GM23338 (cell line): Measurements from ENCODE around the gene DMRT3. TPM values are rescaled to one million over a fixed set of nuclear protein-coding genes. Genes with fewer than 3 reads are reported as not detected.

Source experiments
- ATAC-seq: fragments of 200-7000 bp; cut with Tn5 transposase; 3 replicates; pipeline ENCODE4 v1.9.1; 2020
- DNase-seq: peaks from one replicate; pipeline ENCODE4 v3.0.0-alpha.2; 2015; ENCODE audit warnings: low spot score
- H2AFZ ChIP-seq: fragments of 200-600 bp; sonication (generic); 2 replicates; pipeline ENCODE4 v1.8.0; 2016; ENCODE audit warnings: antibody characterized with exemption, mild to moderate bottlenecking, moderate library complexity
- H3F3A ChIP-seq: fragments of 200-600 bp; sonication (generic); replicated peaks from 2 replicates; pipeline ENCODE4 v1.8.0; 2017; ENCODE audit warnings: antibody characterized with exemption, mixed run types, low read depth
- H3K27ac ChIP-seq: fragments of 200-600 bp; sonication (generic); 2 replicates; pipeline ENCODE4 v1.6.1; 2016; ENCODE audit warnings: low read depth
- H3K27me3 ChIP-seq: fragments of 200-600 bp; sonication (generic); 2 replicates; pipeline ENCODE4 v1.8.0; 2016; ENCODE audit warnings: mild to moderate bottlenecking, mixed run types, moderate library complexity; ENCODE audit not compliant: insufficient read depth
- H3K36me3 ChIP-seq: fragments of 200-600 bp; sonication (generic); 2 replicates; pipeline ENCODE4 v1.8.0; 2016; ENCODE audit warnings: mild to moderate bottlenecking; ENCODE audit not compliant: insufficient read depth
- H3K4me1 ChIP-seq: fragments of 200-600 bp; sonication (generic); 2 replicates; pipeline ENCODE4 v1.8.0; 2016; ENCODE audit warnings: mild to moderate bottlenecking, moderate library complexity; ENCODE audit not compliant: insufficient read depth
- H3K4me2 ChIP-seq: fragments of 200-600 bp; sonication (generic); 2 replicates; pipeline ENCODE4 v1.7.1; 2017; ENCODE audit warnings: mixed run types
- H3K4me3 ChIP-seq: fragments of 200-600 bp; sonication (generic); 2 replicates; pipeline ENCODE4 v1.6.1; 2016; ENCODE audit warnings: mixed run types
- H3K79me2 ChIP-seq: fragments of 200-600 bp; sonication (generic); replicated peaks from 2 replicates; pipeline ENCODE4 v1.8.0; 2017; ENCODE audit warnings: mild to moderate bottlenecking; ENCODE audit not compliant: insufficient read depth
- H3K9me2 ChIP-seq: fragments of 200-600 bp; sonication (generic); 2 replicates; pipeline ENCODE4 v1.8.0; 2017; ENCODE audit not compliant: insufficient read depth
- H4K20me1 ChIP-seq: fragments of 200-600 bp; sonication (generic); replicated peaks from 2 replicates; pipeline ENCODE4 v1.8.0; 2017; ENCODE audit warnings: mild to moderate bottlenecking; ENCODE audit not compliant: insufficient read depth
- H3K27ac Mint-ChIP-seq: 2 replicates; pipeline ENCODE4 v1.8.0; 2020; ENCODE audit warnings: inconsistent platforms, mild to moderate bottlenecking, moderate library complexity, mixed read lengths
- H3K27me3 Mint-ChIP-seq: 3 replicates; pipeline ENCODE4 v1.8.0; 2022; ENCODE audit warnings: low read depth, mild to moderate bottlenecking, moderate library complexity, mixed read lengths, inconsistent platforms; ENCODE audit not compliant: insufficient read depth, poor library complexity
- H3K36me3 Mint-ChIP-seq: 3 replicates; pipeline ENCODE4 v1.8.0; 2021; ENCODE audit warnings: low read depth, mild to moderate bottlenecking, inconsistent platforms, moderate library complexity, mixed read lengths
- H3K4me1 Mint-ChIP-seq: 3 replicates; pipeline ENCODE4 v1.8.0; 2020; ENCODE audit warnings: mild to moderate bottlenecking, inconsistent platforms, mixed read lengths
- H3K4me3 Mint-ChIP-seq: 3 replicates; pipeline ENCODE4 v1.8.0; 2021; ENCODE audit warnings: moderate library complexity, mild to moderate bottlenecking, inconsistent platforms, mixed read lengths
- H3K9me3 Mint-ChIP-seq: 3 replicates; pipeline ENCODE4 v1.8.0; 2020; ENCODE audit warnings: moderate library complexity, mild to moderate bottlenecking, inconsistent platforms, mixed read lengths
- CREB1 ChIP-seq: fragments of 250-450 bp; sonication (Bioruptor Pico); IDR thresholded peaks from 2 replicates; pipeline ENCODE4 v1.5.0; 2020; ENCODE audit warnings: low read depth, mild to moderate bottlenecking, moderate library complexity
- CTCF ChIP-seq, 2 experiments: fragments of 200-600 bp in 1 of 2; sonication (generic) in 1 of 2; conservative IDR thresholded peaks; 2 replicates each; pipeline versions ENCODE4 v1.5.1 to v1.6.1; 2016 to 2017; ENCODE audit warnings: antibody characterized with exemption in 2 of 2, low read depth in 2 of 2, mild to moderate bottlenecking in 2 of 2, moderate library complexity in 1 of 2
- ETS1 ChIP-seq: IDR thresholded peaks from 2 replicates; pipeline ENCODE4 v1.6.1; 2016; ENCODE audit warnings: antibody characterized with exemption
- EZH2 ChIP-seq: fragments of 200-600 bp; sonication (generic); IDR thresholded peaks from one replicate; pipeline ENCODE4 v1.8.0; 2017; ENCODE audit warnings: antibody characterized with exemption, mild to moderate bottlenecking, low read depth; ENCODE audit not compliant: unreplicated experiment
- EZH2phosphoT487 ChIP-seq: fragments of 200-600 bp; sonication (generic); IDR thresholded peaks from one replicate; pipeline ENCODE4 v1.8.1; 2018; ENCODE audit warnings: antibody characterized with exemption; ENCODE audit not compliant: unreplicated experiment
- JUNB ChIP-seq: IDR thresholded peaks from one replicate; pipeline ENCODE4 v1.6.1; 2016; ENCODE audit warnings: antibody characterized with exemption; ENCODE audit not compliant: unreplicated experiment
- NANOG ChIP-seq: IDR thresholded peaks from 2 replicates; pipeline ENCODE4 v1.6.1; 2016; ENCODE audit warnings: antibody characterized with exemption, borderline replicate concordance
- POLR2AphosphoS5 ChIP-seq: IDR thresholded peaks from 2 replicates; pipeline ENCODE4 v1.6.1; 2016; ENCODE audit warnings: antibody characterized with exemption, low read depth
- REST ChIP-seq: IDR thresholded peaks from one replicate; pipeline ENCODE4 v1.6.1; 2018; ENCODE audit warnings: antibody characterized with exemption; ENCODE audit not compliant: unreplicated experiment
- STAT1 ChIP-seq: IDR thresholded peaks from one replicate; pipeline ENCODE4 v1.6.1; 2016; ENCODE audit warnings: antibody characterized with exemption; ENCODE audit not compliant: unreplicated experiment
- ZNF114 ChIP-seq: fragments of 250-450 bp; sonication (Bioruptor Pico); IDR thresholded peaks from 2 replicates; pipeline ENCODE4 v1.5.0; 2020; ENCODE audit warnings: mild to moderate bottlenecking, moderate library complexity
- ZNF331 ChIP-seq: fragments of 250-450 bp; sonication (Bioruptor Pico); IDR thresholded peaks from 2 replicates; pipeline ENCODE4 v1.5.0; 2020; ENCODE audit warnings: low read depth, mild to moderate bottlenecking, moderate library complexity
- ZNF462 ChIP-seq: fragments of 250-450 bp; sonication (Bioruptor Pico); IDR thresholded peaks from 2 replicates; pipeline ENCODE4 v1.5.0; 2020; ENCODE audit warnings: mild to moderate bottlenecking, moderate library complexity
- polyA plus RNA-seq: library from polyadenylated mRNA; unstranded; fragments of >200 nt; fragmentation: Nextera tagmentation; extraction: Ambion mirVana; gene quantifications from 2 replicates; pipeline ENCODE4 v1.2.1, GENCODE V29; 2016
- total RNA-seq: library from RNA; depleted of rRNA; stranded (reverse); fragments of >200 nt; shearing (Covaris generic); gene quantifications from 2 replicates; pipeline ENCODE4 v1.2.3, GENCODE V29; 2014

The DMRT3 gene
- total and polyA plus RNA-seq, 2 experiments from 2014 or later, result not detected

- H2AFZ ChIP-seq, result no peak overlapping the region
- H3K4me2 ChIP-seq, result peak overlapping the region; percentile 61
- H3K4me3 ChIP-seq, result peak overlapping the region; percentile 42
- Mint-ChIP-seq H3K27me3 (peaks cover 65% of the 10 kb centered on the region), H3K4me1 (peaks cover 32% of the 10 kb centered on the region), H3K9me3 (peaks cover 4% of the 10 kb centered on the region; the same call in 1 of the 3 replicates), H3K27ac (no peak overlapping the region), H3K36me3 (no peaks in the 10 kb centered on the region; the same call in 2 of the 3 replicates), H3K4me3 (peak overlapping the region; percentile 62)
- H3K27ac ChIP-seq, result no peak overlapping the region
- H3K9me2 ChIP-seq, result no peaks in the 10 kb centered on the region
- DNase-seq (peak; percentile 76), ATAC-seq (peak; percentile 7; the same call in 1 of the 3 replicates)
- peaks cover 79% of the 10 kb centered on the region for H3K27me3 ChIP-seq
- peaks cover 7% of the 10 kb centered on the region; the same call in 1 of the 2 replicates for H4K20me1 ChIP-seq
- peaks cover 12% of the 10 kb centered on the region for H3K4me1 ChIP-seq
- no peaks in the 10 kb centered on the region for H3K79me2 ChIP-seq
- H3K36me3 ChIP-seq, result no peaks in the 10 kb centered on the region
- TF ChIP-seq POLR2AphosphoS5, result no peak
- TF ChIP-seq ETS1, result no peak
- no peak for TF ChIP-seq EZH2
- TF ChIP-seq ZNF331 (CRISPR knock-in tag), result no peak
- no peak for TF ChIP-seq JUNB
- TF ChIP-seq NANOG, result no peak
- TF ChIP-seq STAT1, result no peak
- TF ChIP-seq REST, result no peak
- TF ChIP-seq ZNF114 (CRISPR knock-in tag), result no peak
- TF ChIP-seq CTCF (conservative IDR thresholded peaks at IDR 0.05; ENCODE audit: low read depth in 2 of 2), result no peak
- TF ChIP-seq ZNF462 (CRISPR knock-in tag), result no peak
- no peak for TF ChIP-seq EZH2phosphoT487
- no peak for TF ChIP-seq CREB1
- 0 out of 2 replicates have a peak, but pooled peaks cover 6% of the 10 kb centered on the region for H3F3A ChIP-seq
Observed at GRCh38 chr9:967436-967835, 9.0 kb upstream of the DMRT3 start.
